A549 (cell line): ENCODE measurements around the gene CCDC127. TPM values are rescaled to one million over a fixed set of nuclear protein-coding genes. Genes with fewer than 3 reads are reported as not detected.

Experiments used
- ATAC-seq, 2 experiments: fragments of 200-7000 bp in 1 of 2; fragments of >200 bp in 1 of 2; cut with Nextera tagmentation in 1 of 2; cut with Tn5 transposase in 1 of 2; 3 replicates each; pipeline versions ENCODE4 v1.8.0 to v1.9.1; 2018 to 2020; ENCODE audit warnings: mild to moderate bottlenecking in 1 of 2, moderate library complexity in 1 of 2
- CTCF ChIA-PET: fragments of 300-600 bp; sonication (Branson Sonifier 250); formaldehyde crosslinking; extraction: SDS; loops from one replicate; lab custom pipeline; 2021; ENCODE audit warnings: antibody characterized with exemption, inconsistent platforms; lab: Yijun Ruan, JAX
- POLR2A ChIA-PET: fragments of 350-600 bp; formaldehyde crosslinking; extraction: SDS; loops from one replicate; lab custom pipeline; 2021; ENCODE audit warnings: antibody characterized with exemption, inconsistent platforms; lab: Yijun Ruan, JAX
- DNase-seq, 2 experiments: peaks; one replicate each; pipeline versions ENCODE4 v3.0.0 to v3.0.0-alpha.2; 2011 to 2016; ENCODE audit warnings: low read depth in 1 of 2, low spot score in 1 of 2
- FAIRE-seq: peaks from 2 replicates; lab custom pipeline; 2011; peaks lifted over from hg19 to GRCh38; lab: Jason Lieb, UNC
- H3K27ac ChIP-seq, 2 experiments: fragments of >200 bp; sonication (Bioruptor Twin); formaldehyde crosslinking; 3 replicates each; pipeline ENCODE4 v1.5.1; 2016 to 2017
- H3K4me1 ChIP-seq: fragments of >200 bp; sonication (Bioruptor Twin); formaldehyde crosslinking; 3 replicates; pipeline ENCODE4 v1.6.1; 2016
- H3K4me2 ChIP-seq: fragments of >200 bp; sonication (Bioruptor Twin); formaldehyde crosslinking; 3 replicates; pipeline ENCODE4 v1.6.1; 2016
- H3K4me3 ChIP-seq: fragments of >200 bp; sonication (Bioruptor Twin); formaldehyde crosslinking; 3 replicates; pipeline ENCODE4 v1.5.1; 2016
- H3K9me3 ChIP-seq: fragments of >200 bp; sonication (Bioruptor Twin); formaldehyde crosslinking; 3 replicates; pipeline ENCODE4 v1.6.1; 2016
- BCL3 ChIP-seq: fragments of >200 bp; sonication (Bioruptor Twin); formaldehyde crosslinking; IDR thresholded peaks from 3 replicates; pipeline ENCODE4 v1.6.1; 2016
- CEBPB ChIP-seq, 2 experiments: fragments of >200 bp in 1 of 2; sonication (Bioruptor Twin) in 1 of 2; formaldehyde crosslinking in 1 of 2; IDR thresholded peaks; 2 replicates each; pipeline ENCODE4 v1.6.1; 2012 to 2016
- CHD2 ChIP-seq: fragments of 150-350 bp; IDR thresholded peaks from 2 replicates; pipeline ENCODE4 v1.6.1; 2014; ENCODE audit warnings: low read length; ENCODE audit not compliant: partially characterized antibody
- EHMT2 ChIP-seq: fragments of 200-600 bp; sonication (generic); IDR thresholded peaks from 2 replicates; pipeline ENCODE4 v1.6.1; 2016; ENCODE audit warnings: antibody characterized with exemption, low read depth, mild to moderate bottlenecking, moderate library complexity
- ELK1 ChIP-seq: fragments of 150-350 bp; IDR thresholded peaks from 2 replicates; pipeline ENCODE4 v1.6.1; 2014; ENCODE audit warnings: low read depth, mild to moderate bottlenecking, low read length
- EP300 ChIP-seq, 2 experiments: fragments of >200 bp; sonication (Bioruptor Twin); formaldehyde crosslinking; IDR thresholded peaks; 2 replicates in 1 of 2; 3 replicates in 1 of 2; pipeline ENCODE4 v1.6.1; 2016 to 2017
- ESRRA ChIP-seq: fragments of 150-350 bp; IDR thresholded peaks from 2 replicates; pipeline ENCODE4 v1.6.1; 2014; ENCODE audit warnings: mild to moderate bottlenecking, low read length, borderline replicate concordance
- FOSB ChIP-seq: fragments of 250-450 bp; sonication (Bioruptor Pico); IDR thresholded peaks from 2 replicates; pipeline ENCODE4 v1.5.0; 2020; ENCODE audit warnings: mild to moderate bottlenecking, moderate library complexity
- FOSL2 ChIP-seq, 2 experiments: fragments of 450-650 bp in 1 of 2; fragments of >200 bp in 1 of 2; sonication (Bioruptor Twin) in 1 of 2; formaldehyde crosslinking; IDR thresholded peaks; 2 replicates each; pipeline versions ENCODE4 v1.5.0 to v1.6.1; 2016 to 2020; ENCODE audit warnings: mild to moderate bottlenecking in 1 of 2, moderate library complexity in 1 of 2
- FOXS1 ChIP-seq: fragments of 250-450 bp; sonication (Bioruptor Pico); IDR thresholded peaks from 2 replicates; pipeline ENCODE4 v1.5.0; 2020; ENCODE audit warnings: mild to moderate bottlenecking, moderate library complexity
- GATA3 ChIP-seq: IDR thresholded peaks from 2 replicates; pipeline ENCODE4 v1.6.1; 2012; ENCODE audit warnings: borderline replicate concordance
- HEYL ChIP-seq: fragments of 250-450 bp; sonication (Bioruptor Pico); IDR thresholded peaks from 2 replicates; pipeline ENCODE4 v1.8.0; 2021; ENCODE audit warnings: mild to moderate bottlenecking, moderate library complexity
- HOXA7 ChIP-seq: fragments of 250-450 bp; sonication (Bioruptor Pico); IDR thresholded peaks from 2 replicates; pipeline ENCODE4 v1.5.0; 2020; ENCODE audit warnings: mild to moderate bottlenecking, moderate library complexity
- HOXB5 ChIP-seq: fragments of 250-450 bp; sonication (Bioruptor Pico); IDR thresholded peaks from 2 replicates; pipeline ENCODE4 v1.5.0; 2020; ENCODE audit warnings: mild to moderate bottlenecking, moderate library complexity
- JUNB ChIP-seq: fragments of >200 bp; sonication (Bioruptor Twin); formaldehyde crosslinking; IDR thresholded peaks from 2 replicates; pipeline ENCODE4 v1.6.1; 2016
- KDM1A ChIP-seq: fragments of 200-600 bp; sonication (generic); IDR thresholded peaks from 2 replicates; pipeline ENCODE4 v1.6.1; 2016; ENCODE audit warnings: low read depth, mild to moderate bottlenecking
- MAZ ChIP-seq: fragments of 150-350 bp; IDR thresholded peaks from 2 replicates; pipeline ENCODE4 v1.6.1; 2014; ENCODE audit warnings: antibody characterized with exemption, low read depth, low read length, borderline replicate concordance
- NPAS2 ChIP-seq: fragments of 250-450 bp; sonication (Bioruptor Pico); IDR thresholded peaks from 2 replicates; pipeline ENCODE4 v1.8.0; 2022; ENCODE audit warnings: mild to moderate bottlenecking, moderate library complexity, borderline replicate concordance
- PHF8 ChIP-seq: fragments of 200-600 bp; sonication (generic); IDR thresholded peaks from 2 replicates; pipeline ENCODE4 v1.6.1; 2016; ENCODE audit warnings: low read depth, mild to moderate bottlenecking, antibody characterized with exemption, moderate library complexity, borderline replicate concordance
- POLR2A ChIP-seq: IDR thresholded peaks from 2 replicates; pipeline ENCODE4 v1.6.1; 2012; ENCODE audit warnings: mild to moderate bottlenecking, low read length
- RAD21 ChIP-seq, 2 experiments: fragments of >200 bp in 1 of 2; sonication (Bioruptor Twin) in 1 of 2; formaldehyde crosslinking in 1 of 2; IDR thresholded peaks in 1 of 2; conservative IDR thresholded peaks in 1 of 2; 2 replicates in 1 of 2; 3 replicates in 1 of 2; pipeline ENCODE4 v1.6.1; 2012 to 2018; ENCODE audit warnings: inconsistent platforms in 1 of 2
- RCOR1 ChIP-seq: fragments of 150-350 bp; IDR thresholded peaks from 2 replicates; pipeline ENCODE4 v1.6.1; 2014; ENCODE audit warnings: antibody characterized with exemption, low read length, low read depth
- SMC3 ChIP-seq: fragments of >200 bp; sonication (Bioruptor Twin); formaldehyde crosslinking; IDR thresholded peaks from 3 replicates; pipeline ENCODE4 v1.6.1; 2018; ENCODE audit warnings: inconsistent platforms
- SREBF2 ChIP-seq: fragments of 450-650 bp; IDR thresholded peaks from 2 replicates; pipeline ENCODE4 v1.6.1; 2014; ENCODE audit warnings: mild to moderate bottlenecking, moderate library complexity
- TFCP2L1 ChIP-seq: fragments of 250-450 bp; sonication (Bioruptor Pico); IDR thresholded peaks from 2 replicates; pipeline ENCODE4 v1.5.0; 2021; ENCODE audit warnings: mild to moderate bottlenecking
- ZC3H11A ChIP-seq: fragments of 450-650 bp; IDR thresholded peaks from 2 replicates; pipeline ENCODE4 v1.6.1; 2014; ENCODE audit warnings: antibody characterized with exemption, mild to moderate bottlenecking
- ZFP36 ChIP-seq: fragments of 450-650 bp; IDR thresholded peaks from 2 replicates; pipeline ENCODE4 v1.6.1; 2014; ENCODE audit warnings: borderline replicate concordance; ENCODE audit not compliant: partially characterized antibody
- ZSCAN20 ChIP-seq: fragments of 250-450 bp; sonication (Bioruptor Pico); IDR thresholded peaks from 2 replicates; pipeline ENCODE4 v1.8.0; 2022; ENCODE audit warnings: mild to moderate bottlenecking, moderate library complexity
- WGBS: methylation state at CpG from one replicate; pipeline ENCODE4 v1.1.6; 2017; ENCODE audit errors: missing lambda C conversion rate; 5-methylcytosine and 5-hydroxymethylcytosine counted together
- polyA plus RNA-seq, 4 experiments: library from polyadenylated mRNA; depleted of rRNA in 3 of 4; stranded (reverse); fragments of >200 nt; fragmentation: RNase III in 1 of 4; extraction: RNeasy Plus Mini Kit Qiagen cat#74134 plus additional on column Dnase treatment in 1 of 4; gene quantifications; 2 replicates in 3 of 4; 3 replicates in 1 of 4; pipeline ENCODE4 v1.2.3, GENCODE V29; 2011 to 2017
- TF ChIP-seq, protein P1 (sequence below): IDR thresholded peaks from 2 replicates; pipeline ENCODE4 v1.6.1; 2012
- TF ChIP-seq, protein P2 (sequence below): fragments of 200-600 bp; sonication (generic); IDR thresholded peaks from 2 replicates; pipeline ENCODE4 v1.6.1; 2016; ENCODE audit warnings: antibody characterized with exemption, mild to moderate bottlenecking, moderate library complexity

CCDC127 gene
- polyA plus RNA-seq, 2 of the 4 experiments (the other 2 are of a cell fraction): 5.1 to 6.2 TPM

DNA sequence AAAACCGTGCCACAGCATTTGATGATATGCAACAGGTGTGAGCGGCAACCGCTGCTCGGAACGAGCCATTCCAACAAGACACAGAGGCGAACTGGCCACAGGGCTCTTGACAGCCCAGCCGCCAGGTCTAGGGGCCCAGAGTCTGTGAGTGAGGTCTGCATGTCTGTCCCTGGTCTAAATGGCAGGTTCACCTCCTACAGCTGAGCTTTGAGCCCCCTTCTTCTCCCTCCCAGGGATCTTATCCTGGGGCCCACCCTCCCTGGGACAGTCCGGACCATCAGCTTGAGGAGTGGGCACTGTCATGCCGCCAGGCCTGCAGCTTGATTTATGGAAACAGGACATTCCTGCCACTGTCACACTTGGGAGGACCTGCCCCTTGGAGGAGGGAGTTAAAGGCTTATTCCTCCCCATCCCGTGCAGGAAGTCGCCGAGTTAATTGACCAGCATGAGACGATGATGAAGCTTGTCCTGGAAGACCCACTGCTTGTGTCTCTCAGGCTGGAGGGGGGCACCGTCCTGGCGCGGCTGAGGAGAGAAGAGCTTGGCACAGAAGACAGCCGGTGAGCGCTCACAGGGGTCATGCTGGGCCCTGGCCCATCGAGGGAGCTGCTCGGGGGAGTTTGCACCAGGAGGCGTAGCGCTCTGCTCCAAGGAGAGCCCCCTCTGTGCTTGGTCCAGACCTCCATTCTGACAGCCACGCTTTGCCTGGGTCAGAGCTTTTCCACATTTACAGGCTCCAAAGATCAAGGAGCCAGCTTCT, 62.1 kb downstream of the CCDC127 start:
- TF ChIP-seq KDM1A (no peak), ZSCAN20 (CRISPR knock-in tag) (no peak), CHD2 (no peak), FOSB (CRISPR knock-in tag) (no peak), PHF8 (no peak), ZFP36 (no peak), MAZ (no peak), HEYL (no peak), EHMT2 (no peak), RCOR1 (no peak), TFCP2L1 (CRISPR knock-in tag) (no peak), HOXA7 (CRISPR knock-in tag) (no peak), FOXS1 (CRISPR knock-in tag) (no peak), NPAS2 (CRISPR knock-in tag) (no peak), ESRRA (no peak), SMC3 (no peak), POLR2A (no peak), JUNB (no peak)
- Histone ChIP-seq H3K4me1 (no peaks in the 10 kb centered on the region), H3K27ac (no peak overlapping the region), H3K9me3 (no peaks in the 10 kb centered on the region), H3K4me2 (no peak overlapping the region), H3K4me3 (no peak overlapping the region)
- ChIA-PET POLR2A (no interaction called here), CTCF (interaction anchor here (0.6 to 2.2 kb wide), 2 partner anchors 23 to 33 kb away, joined by 3 to 6 read pairs; no protein-coding TSS in a partner anchor)
- no peak for FAIRE-seq
- 80% methylated on average over 23 of the region's 23 CpGs for WGBS
- no peak for DNase-seq
- no peak; a peak in 1 of 6 replicates for ATAC-seq

DNA sequence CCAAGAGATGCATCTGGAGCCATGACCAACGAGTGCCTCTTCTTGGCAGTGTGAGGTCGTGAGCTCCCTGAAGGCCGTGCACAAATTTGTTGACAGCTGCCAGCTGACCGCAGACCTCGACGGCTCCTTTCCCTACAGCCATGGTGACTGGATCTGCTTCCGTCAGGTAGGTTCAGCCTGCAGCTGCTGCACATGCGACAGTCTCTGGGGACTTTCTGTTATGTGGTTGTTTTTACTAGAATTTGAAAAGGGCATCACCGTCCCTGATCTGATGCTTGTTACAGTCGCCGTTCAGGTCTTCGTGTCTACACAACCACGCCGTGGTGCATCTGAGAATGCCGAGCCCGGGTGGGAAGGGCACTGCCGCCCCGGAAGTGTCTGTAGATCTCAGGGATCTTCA, 63.1 kb downstream of the CCDC127 start:
- CTCF ChIA-PET: interaction anchor here (0.7 to 2.2 kb wide), 2 partner anchors 23 to 34 kb away, joined by 4 to 6 read pairs; no protein-coding TSS in a partner anchor
- H3K9me3 ChIP-seq: no peaks in the 10 kb centered on the region
- ATAC-seq: no peak
- POLR2A ChIA-PET: no interaction called here
- H3K4me2 ChIP-seq: no peak overlapping the region
- no peak overlapping the region for H3K4me3 ChIP-seq
- no peak for FAIRE-seq
- H3K27ac ChIP-seq: no peak overlapping the region
- H3K4me1 ChIP-seq: no peaks in the 10 kb centered on the region
- no peak for DNase-seq
- 73% methylated on average over 18 of the region's 18 CpGs for WGBS
- no peak for TF ChIP-seq MAZ
- no peak for TF ChIP-seq EHMT2
- no peak for TF ChIP-seq ZFP36
- TF ChIP-seq POLR2A: no peak
- TF ChIP-seq, protein P1, sequence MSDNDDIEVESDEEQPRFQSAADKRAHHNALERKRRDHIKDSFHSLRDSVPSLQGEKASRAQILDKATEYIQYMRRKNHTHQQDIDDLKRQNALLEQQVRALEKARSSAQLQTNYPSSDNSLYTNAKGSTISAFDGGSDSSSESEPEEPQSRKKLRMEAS: no peak
- TF ChIP-seq NPAS2 (CRISPR knock-in tag): no peak
- TF ChIP-seq CEBPB (IDR thresholded peaks at IDR 0.05): no peak
- no peak for TF ChIP-seq SREBF2
- TF ChIP-seq HOXB5 (CRISPR knock-in tag): no peak
- TF ChIP-seq, protein P2, sequence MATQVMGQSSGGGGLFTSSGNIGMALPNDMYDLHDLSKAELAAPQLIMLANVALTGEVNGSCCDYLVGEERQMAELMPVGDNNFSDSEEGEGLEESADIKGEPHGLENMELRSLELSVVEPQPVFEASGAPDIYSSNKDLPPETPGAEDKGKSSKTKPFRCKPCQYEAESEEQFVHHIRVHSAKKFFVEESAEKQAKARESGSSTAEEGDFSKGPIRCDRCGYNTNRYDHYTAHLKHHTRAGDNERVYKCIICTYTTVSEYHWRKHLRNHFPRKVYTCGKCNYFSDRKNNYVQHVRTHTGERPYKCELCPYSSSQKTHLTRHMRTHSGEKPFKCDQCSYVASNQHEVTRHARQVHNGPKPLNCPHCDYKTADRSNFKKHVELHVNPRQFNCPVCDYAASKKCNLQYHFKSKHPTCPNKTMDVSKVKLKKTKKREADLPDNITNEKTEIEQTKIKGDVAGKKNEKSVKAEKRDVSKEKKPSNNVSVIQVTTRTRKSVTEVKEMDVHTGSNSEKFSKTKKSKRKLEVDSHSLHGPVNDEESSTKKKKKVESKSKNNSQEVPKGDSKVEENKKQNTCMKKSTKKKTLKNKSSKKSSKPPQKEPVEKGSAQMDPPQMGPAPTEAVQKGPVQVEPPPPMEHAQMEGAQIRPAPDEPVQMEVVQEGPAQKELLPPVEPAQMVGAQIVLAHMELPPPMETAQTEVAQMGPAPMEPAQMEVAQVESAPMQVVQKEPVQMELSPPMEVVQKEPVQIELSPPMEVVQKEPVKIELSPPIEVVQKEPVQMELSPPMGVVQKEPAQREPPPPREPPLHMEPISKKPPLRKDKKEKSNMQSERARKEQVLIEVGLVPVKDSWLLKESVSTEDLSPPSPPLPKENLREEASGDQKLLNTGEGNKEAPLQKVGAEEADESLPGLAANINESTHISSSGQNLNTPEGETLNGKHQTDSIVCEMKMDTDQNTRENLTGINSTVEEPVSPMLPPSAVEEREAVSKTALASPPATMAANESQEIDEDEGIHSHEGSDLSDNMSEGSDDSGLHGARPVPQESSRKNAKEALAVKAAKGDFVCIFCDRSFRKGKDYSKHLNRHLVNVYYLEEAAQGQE: no peak
- no peak for TF ChIP-seq RAD21 (conservative IDR thresholded peaks at IDR 0.05 in 1 of 2, IDR thresholded peaks at IDR 0.05 in 1 of 2)
- TF ChIP-seq FOSL2 (IDR thresholded peaks at IDR 0.05): no peak
- TF ChIP-seq FOSL2 (CRISPR knock-in tag; IDR thresholded peaks at IDR 0.05): no peak
- TF ChIP-seq ZC3H11A: no peak
- no peak for TF ChIP-seq BCL3
- TF ChIP-seq GATA3: no peak
- TF ChIP-seq ELK1: no peak
- TF ChIP-seq EP300 (IDR thresholded peaks at IDR 0.05): no peak
